Astrocyte (in vitro differentiated cells and primary cell): ENCODE measurements around the gene MAP3K20.

Source experiments
- CTCF ChIP-seq: IDR thresholded peaks from 2 replicates; pipeline ENCODE4 v1.5.1; 2011; ENCODE audit warnings: low read depth, mild to moderate bottlenecking, inconsistent platforms, low read length, moderate library complexity; ENCODE audit not compliant: insufficient read depth
- EZH2 ChIP-seq: IDR thresholded peaks from 2 replicates; pipeline ENCODE4 v1.6.1; 2012; ENCODE audit warnings: mild to moderate bottlenecking, low read length, inconsistent platforms; ENCODE audit not compliant: insufficient read depth

GRCh38 chr2:173092844-173093402 lies 17.3 kb downstream of the MAP3K20 start:
- TF ChIP-seq EZH2: no peak
- no peak for TF ChIP-seq CTCF
